ENCODE measurements around the gene DES. TPM values are rescaled to one million over a fixed set of nuclear protein-coding genes. Genes with fewer than 3 reads are reported as not detected.
A peak's percentile ranks its signal among the peaks of the same experiment; 100 is the strongest.
"Not testable (repeated sequence)": the region's sequence is repeated elsewhere in the genome, so short reads cannot be mapped to it uniquely, and the experiment has no call there.

The DES gene
- polyA plus RNA-seq, 4 donors = 7.4 to 9.3 (median 8.1) TPM

GRCh38 chr2:219399716-219400478 lies 18.3 kb upstream of the DES start:
- no peak for DNase-seq (ENCODE audit: low read depth in 4 of 4, low spot score in 2 of 4)

- DNase-seq (ENCODE audit: low read depth in 4 of 4, low spot score in 2 of 4) = no peak
These were observed 17.6 kb upstream of the DES start for GRCh38 chr2:219400562-219400961.

GRCh38 chr2:219401606-219402005 lies 16.6 kb upstream of the DES start:
- DNase-seq (ENCODE audit: low read depth in 4 of 4, low spot score in 2 of 4) = no peak

- DNase-seq (ENCODE audit: low read depth in 4 of 4, low spot score in 2 of 4) = peak in 3 of 4 donors; percentile 61 to 74 (median 66)
These were observed 15.3 kb upstream of the DES start for GRCh38 chr2:219402665-219403515.

GRCh38 chr2:219403861-219404260 lies 14.3 kb upstream of the DES start:
- DNase-seq (ENCODE audit: low read depth in 4 of 4, low spot score in 2 of 4) = no peak

- DNase-seq (ENCODE audit: low read depth in 4 of 4, low spot score in 2 of 4) = no peak
These were observed 13.8 kb upstream of the DES start for GRCh38 chr2:219404291-219404910.

GRCh38 chr2:219404954-219405353 lies 13.2 kb upstream of the DES start:
- no peak for DNase-seq (ENCODE audit: low read depth in 4 of 4, low spot score in 2 of 4)

GRCh38 chr2:219405451-219405850 lies 12.7 kb upstream of the DES start:
- no peak for DNase-seq (ENCODE audit: low read depth in 4 of 4, low spot score in 2 of 4)

GRCh38 chr2:219405958-219406860 lies 12.0 kb upstream of the DES start:
- no peak for DNase-seq (ENCODE audit: low read depth in 4 of 4, low spot score in 2 of 4)

GRCh38 chr2:219406861-219407230 lies 11.3 kb upstream of the DES start:
- DNase-seq (ENCODE audit: low read depth in 4 of 4, low spot score in 2 of 4) = no peak

GRCh38 chr2:219407343-219407742 lies 10.8 kb upstream of the DES start:
- DNase-seq (ENCODE audit: low read depth in 4 of 4, low spot score in 2 of 4) = not testable (repeated sequence)

- DNase-seq (ENCODE audit: low read depth in 4 of 4, low spot score in 2 of 4) = no peak
These were observed 10.0 kb upstream of the DES start for GRCh38 chr2:219408204-219408603.

GRCh38 chr2:219408631-219409030 lies 9.5 kb upstream of the DES start:
- no peak for DNase-seq (ENCODE audit: low read depth in 4 of 4, low spot score in 2 of 4)

GRCh38 chr2:219409619-219410018 lies 8.6 kb upstream of the DES start:
- DNase-seq (ENCODE audit: low read depth in 4 of 4, low spot score in 2 of 4) = no peak

GRCh38 chr2:219410390-219410789 lies 7.8 kb upstream of the DES start:
- no peak for DNase-seq (ENCODE audit: low read depth in 4 of 4, low spot score in 2 of 4)

- no peak for DNase-seq (ENCODE audit: low read depth in 4 of 4, low spot score in 2 of 4)
These were observed 3.3 kb upstream of the DES start for GRCh38 chr2:219414857-219415256.

- no peak for DNase-seq (ENCODE audit: low read depth in 4 of 4, low spot score in 2 of 4)
These were observed 2.5 kb upstream of the DES start for GRCh38 chr2:219415580-219416234.

GRCh38 chr2:219416235-219416602 lies 2.0 kb upstream of the DES start:
- no peak for DNase-seq (ENCODE audit: low read depth in 4 of 4, low spot score in 2 of 4)

GRCh38 chr2:219416938-219417337 lies 1.2 kb upstream of the DES start:
- no peak for DNase-seq (ENCODE audit: low read depth in 4 of 4, low spot score in 2 of 4)

- DNase-seq (ENCODE audit: low read depth in 4 of 4, low spot score in 2 of 4) = no peak
These were observed 803 bp upstream of the DES start for GRCh38 chr2:219417374-219417773.
